ENCODE results near the gene ASTN2. TPM values are rescaled to one million over a fixed set of nuclear protein-coding genes. Genes with fewer than 3 reads are reported as not detected.
"Not testable (repeated sequence)": the region's sequence is repeated elsewhere in the genome, so short reads cannot be mapped to it uniquely, and the experiment has no call there.

The ASTN2 gene
- total RNA-seq, 2 experiments from 2014 or later: 3.9 TPM

GRCh38 chr9:116459576-116459975 lies 955.3 kb downstream of the ASTN2 start:
- Mint-ChIP-seq H3K27me3 (no peaks in the 10 kb centered on the region), H3K9me3 (peaks cover 22% of the 10 kb centered on the region), H3K4me3 (no peak overlapping the region), H3K27ac (no peak overlapping the region), H3K36me3 (peaks cover 11% of the 10 kb centered on the region), H3K4me1 (no peaks in the 10 kb centered on the region)
- no peak for DNase-seq

GRCh38 chr9:116456490-116457088 lies 958.3 kb downstream of the ASTN2 start:
- peaks cover 13% of the 10 kb centered on the region for H3K36me3 Mint-ChIP-seq
- peaks cover 22% of the 10 kb centered on the region for H3K9me3 Mint-ChIP-seq
- no peak overlapping the region for H3K27ac Mint-ChIP-seq
- no peaks in the 10 kb centered on the region for H3K27me3 Mint-ChIP-seq
- H3K4me1 Mint-ChIP-seq: no peaks in the 10 kb centered on the region
- no peak for DNase-seq
- no peak overlapping the region for H3K4me3 Mint-ChIP-seq

GRCh38 chr9:116454539-116454938 lies 960.3 kb downstream of the ASTN2 start:
- Mint-ChIP-seq H3K9me3 (peaks cover 20% of the 10 kb centered on the region), H3K36me3 (peaks cover 13% of the 10 kb centered on the region)
- H3K4me1 Mint-ChIP-seq, H3K27me3 Mint-ChIP-seq, H3K4me3 Mint-ChIP-seq, DNase-seq, H3K27ac Mint-ChIP-seq: not testable (repeated sequence)

GRCh38 chr9:116453785-116454184 lies 961.1 kb downstream of the ASTN2 start:
- Mint-ChIP-seq H3K27me3 (no peaks in the 10 kb centered on the region), H3K36me3 (peaks cover 13% of the 10 kb centered on the region), H3K27ac (no peak overlapping the region), H3K4me3 (no peak overlapping the region), H3K9me3 (peaks cover 20% of the 10 kb centered on the region), H3K4me1 (no peaks in the 10 kb centered on the region)
- DNase-seq: no peak

GRCh38 chr9:116452634-116453033 lies 962.2 kb downstream of the ASTN2 start:
- no peaks in the 10 kb centered on the region for H3K4me1 Mint-ChIP-seq
- no peak overlapping the region for H3K27ac Mint-ChIP-seq
- peaks cover 9% of the 10 kb centered on the region for H3K36me3 Mint-ChIP-seq
- DNase-seq: no peak
- H3K9me3 Mint-ChIP-seq: peaks cover 16% of the 10 kb centered on the region
- H3K27me3 Mint-ChIP-seq: no peaks in the 10 kb centered on the region
- no peak overlapping the region for H3K4me3 Mint-ChIP-seq

- no peaks in the 10 kb centered on the region for H3K4me1 Mint-ChIP-seq
- no peak for DNase-seq
- no peaks in the 10 kb centered on the region for H3K27me3 Mint-ChIP-seq
- peaks cover 14% of the 10 kb centered on the region for H3K9me3 Mint-ChIP-seq
- H3K4me3 Mint-ChIP-seq: no peak overlapping the region
- H3K27ac Mint-ChIP-seq: no peak overlapping the region
- H3K36me3 Mint-ChIP-seq: peaks cover 7% of the 10 kb centered on the region
These were observed 962.6 kb downstream of the ASTN2 start for GRCh38 chr9:116452227-116452626.

- Mint-ChIP-seq H3K4me3 (no peak overlapping the region), H3K27me3 (no peaks in the 10 kb centered on the region), H3K36me3 (peaks cover 7% of the 10 kb centered on the region), H3K27ac (no peak overlapping the region), H3K9me3 (peaks cover 7% of the 10 kb centered on the region), H3K4me1 (no peaks in the 10 kb centered on the region)
- DNase-seq: no peak
These were observed 963.2 kb downstream of the ASTN2 start for GRCh38 chr9:116451500-116452115.

- Mint-ChIP-seq H3K9me3 (no peaks in the 10 kb centered on the region), H3K27ac (no peak overlapping the region), H3K4me3 (no peak overlapping the region), H3K36me3 (peaks cover 2% of the 10 kb centered on the region), H3K4me1 (no peaks in the 10 kb centered on the region), H3K27me3 (no peaks in the 10 kb centered on the region)
- DNase-seq: no peak
These were observed 964.3 kb downstream of the ASTN2 start for GRCh38 chr9:116450378-116451139.

GRCh38 chr9:116449949-116450348 lies 964.9 kb downstream of the ASTN2 start:
- H3K9me3 Mint-ChIP-seq: no peaks in the 10 kb centered on the region
- no peak overlapping the region for H3K4me3 Mint-ChIP-seq
- H3K27ac Mint-ChIP-seq: no peak overlapping the region
- no peaks in the 10 kb centered on the region for H3K4me1 Mint-ChIP-seq
- no peak for DNase-seq
- peaks cover 2% of the 10 kb centered on the region for H3K36me3 Mint-ChIP-seq
- no peaks in the 10 kb centered on the region for H3K27me3 Mint-ChIP-seq

- Mint-ChIP-seq H3K27me3 (no peaks in the 10 kb centered on the region), H3K9me3 (no peaks in the 10 kb centered on the region), H3K27ac (no peak overlapping the region), H3K36me3 (peaks cover 2% of the 10 kb centered on the region), H3K4me3 (no peak overlapping the region), H3K4me1 (no peaks in the 10 kb centered on the region)
- DNase-seq: no peak
These were observed 966.4 kb downstream of the ASTN2 start for GRCh38 chr9:116448431-116448830.

GRCh38 chr9:116447934-116448333 lies 966.9 kb downstream of the ASTN2 start:
- H3K27me3 Mint-ChIP-seq: no peaks in the 10 kb centered on the region
- H3K36me3 Mint-ChIP-seq: peaks cover 2% of the 10 kb centered on the region
- no peaks in the 10 kb centered on the region for H3K4me1 Mint-ChIP-seq
- no peak overlapping the region for H3K27ac Mint-ChIP-seq
- no peak for DNase-seq
- no peaks in the 10 kb centered on the region for H3K9me3 Mint-ChIP-seq
- no peak overlapping the region for H3K4me3 Mint-ChIP-seq

GRCh38 chr9:116442528-116442927 lies 972.3 kb downstream of the ASTN2 start:
- Mint-ChIP-seq H3K4me3 (no peak overlapping the region), H3K36me3 (peaks cover 31% of the 10 kb centered on the region), H3K27ac (no peak overlapping the region), H3K27me3 (no peaks in the 10 kb centered on the region), H3K9me3 (peaks cover 2% of the 10 kb centered on the region), H3K4me1 (no peaks in the 10 kb centered on the region)
- no peak for DNase-seq

- Mint-ChIP-seq H3K36me3 (peaks cover 42% of the 10 kb centered on the region), H3K4me3 (no peak overlapping the region), H3K27me3 (no peaks in the 10 kb centered on the region)
These were observed 977.2 kb downstream of the ASTN2 start for GRCh38 chr9:116437411-116438370.

GRCh38 chr9:116436121-116436520 lies 978.7 kb downstream of the ASTN2 start:
- peaks cover 2% of the 10 kb centered on the region for H3K9me3 Mint-ChIP-seq
- DNase-seq: no peak
- H3K36me3 Mint-ChIP-seq: peaks cover 36% of the 10 kb centered on the region
- no peaks in the 10 kb centered on the region for H3K27me3 Mint-ChIP-seq
- no peaks in the 10 kb centered on the region for H3K4me1 Mint-ChIP-seq
- no peak overlapping the region for H3K27ac Mint-ChIP-seq
- no peak overlapping the region for H3K4me3 Mint-ChIP-seq

More at GRCh38 chr9:116437411-116438370, 977.2 kb downstream of the ASTN2 start:
- Mint-ChIP-seq H3K27ac (no peak overlapping the region), H3K9me3 (peaks cover 2% of the 10 kb centered on the region), H3K4me1 (no peaks in the 10 kb centered on the region)
- DNase-seq: no peak

- H3K27ac Mint-ChIP-seq: no peak overlapping the region
- H3K4me1 Mint-ChIP-seq: no peaks in the 10 kb centered on the region
- no peak for DNase-seq
- H3K27me3 Mint-ChIP-seq: no peaks in the 10 kb centered on the region
- no peak overlapping the region for H3K4me3 Mint-ChIP-seq
- H3K36me3 Mint-ChIP-seq: peaks cover 33% of the 10 kb centered on the region
- peaks cover 2% of the 10 kb centered on the region for H3K9me3 Mint-ChIP-seq
These were observed 979.2 kb downstream of the ASTN2 start for GRCh38 chr9:116435706-116436105.
